Thoracic aorta (tissue), 2 donors: ENCODE results near the gene CYP27A1. TPM values are rescaled to one million over a fixed set of nuclear protein-coding genes. Genes with fewer than 3 reads are reported as not detected.

Experiments
- ATAC-seq: fragments of 150-250 bp; one replicate; pipeline ENCODE4 v1.8.0; 2017; ENCODE audit warnings: low read depth; ENCODE audit not compliant: insufficient number of reproducible peaks, low FRiP score
- DNase-seq: peaks from one replicate; pipeline ENCODE4 v3.0.0-alpha.2; 2020; ENCODE audit warnings: low spot score
- H3K27ac ChIP-seq, 2 donors: fragments of 200-600 bp; sonication (generic); 1 replicate in 1 of 2; 2 replicates in 1 of 2; pipeline ENCODE4 v1.5.1; 2016; ENCODE audit warnings: mild to moderate bottlenecking in 2 of 2, moderate library complexity in 2 of 2
- H3K27me3 ChIP-seq: fragments of 200-600 bp; sonication (generic); replicated peaks from 2 replicates; pipeline ENCODE4 v1.6.0; 2016; ENCODE audit warnings: mild to moderate bottlenecking; ENCODE audit not compliant: insufficient read depth
- H3K36me3 ChIP-seq: fragments of 200-600 bp; sonication (generic); one replicate; pipeline ENCODE4 v1.5.1; 2016
- H3K4me1 ChIP-seq, 2 donors: fragments of 200-600 bp; sonication (generic); 1 replicate in 1 of 2; 2 replicates in 1 of 2; pipeline versions ENCODE4 v1.5.1 to v1.6.0; 2016; ENCODE audit warnings: low read depth in 2 of 2, mild to moderate bottlenecking in 1 of 2; ENCODE audit not compliant: control insufficient read depth in 1 of 2
- H3K4me3 ChIP-seq: fragments of 200-600 bp; sonication (generic); 2 replicates; pipeline ENCODE4 v1.5.1; 2016; ENCODE audit warnings: mild to moderate bottlenecking
- H3K9me3 ChIP-seq: fragments of 200-600 bp; sonication (generic); 2 replicates; pipeline ENCODE4 v1.5.1; 2016
- total RNA-seq, 2 donors: library from RNA; depleted of rRNA; stranded (reverse); fragments of >200 nt; gene quantifications; one replicate each; pipeline versions ENCODE4 v1.1.0 to v1.2.3, GENCODE V29; 2016
- TF ChIP-seq, protein P1 (sequence below): fragments of 200-600 bp; sonication (generic); IDR thresholded peaks from one replicate; pipeline ENCODE4 v1.5.1; 2019; ENCODE audit warnings: antibody characterized with exemption

Gene CYP27A1
- total RNA-seq, 2 donors from 2014 or later = 31.6 to 37.8 TPM

GRCh38 chr2:218746470-218746795, 35.5 kb upstream of the CYP27A1 start:
- H3K36me3 ChIP-seq = peaks cover 23% of the 10 kb centered on the region
- no peaks in the 10 kb centered on the region for H3K4me1 ChIP-seq
- no peak overlapping the region for H3K27ac ChIP-seq
- TF ChIP-seq, protein P1, sequence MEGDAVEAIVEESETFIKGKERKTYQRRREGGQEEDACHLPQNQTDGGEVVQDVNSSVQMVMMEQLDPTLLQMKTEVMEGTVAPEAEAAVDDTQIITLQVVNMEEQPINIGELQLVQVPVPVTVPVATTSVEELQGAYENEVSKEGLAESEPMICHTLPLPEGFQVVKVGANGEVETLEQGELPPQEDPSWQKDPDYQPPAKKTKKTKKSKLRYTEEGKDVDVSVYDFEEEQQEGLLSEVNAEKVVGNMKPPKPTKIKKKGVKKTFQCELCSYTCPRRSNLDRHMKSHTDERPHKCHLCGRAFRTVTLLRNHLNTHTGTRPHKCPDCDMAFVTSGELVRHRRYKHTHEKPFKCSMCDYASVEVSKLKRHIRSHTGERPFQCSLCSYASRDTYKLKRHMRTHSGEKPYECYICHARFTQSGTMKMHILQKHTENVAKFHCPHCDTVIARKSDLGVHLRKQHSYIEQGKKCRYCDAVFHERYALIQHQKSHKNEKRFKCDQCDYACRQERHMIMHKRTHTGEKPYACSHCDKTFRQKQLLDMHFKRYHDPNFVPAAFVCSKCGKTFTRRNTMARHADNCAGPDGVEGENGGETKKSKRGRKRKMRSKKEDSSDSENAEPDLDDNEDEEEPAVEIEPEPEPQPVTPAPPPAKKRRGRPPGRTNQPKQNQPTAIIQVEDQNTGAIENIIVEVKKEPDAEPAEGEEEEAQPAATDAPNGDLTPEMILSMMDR = no peak
- ATAC-seq (no peak), DNase-seq (no peak)
- H3K4me3 ChIP-seq = no peak overlapping the region
- no peaks in the 10 kb centered on the region for H3K9me3 ChIP-seq
- H3K27me3 ChIP-seq = no peaks in the 10 kb centered on the region

- no peaks in the 10 kb centered on the region for H3K9me3 ChIP-seq
- no peak for ATAC-seq
These were observed 35.0 kb upstream of the CYP27A1 start for GRCh38 chr2:218746960-218747359.

GRCh38 chr2:218748741-218749441, 33.1 kb upstream of the CYP27A1 start:
- H3K9me3 ChIP-seq = no peaks in the 10 kb centered on the region
- TF ChIP-seq, protein P1 = no peak
- no peaks in the 10 kb centered on the region for H3K27me3 ChIP-seq
- no peak overlapping the region for H3K4me3 ChIP-seq
- no peak overlapping the region for H3K27ac ChIP-seq
- DNase-seq (no peak), ATAC-seq (no peak)
- no peaks in the 10 kb centered on the region for H3K4me1 ChIP-seq
- H3K36me3 ChIP-seq = peaks cover 30% of the 10 kb centered on the region

More at GRCh38 chr2:218746960-218747359, 35.0 kb upstream of the CYP27A1 start:
- Histone ChIP-seq H3K4me1 (no peaks in the 10 kb centered on the region), H3K27ac (no peak overlapping the region), H3K4me3 (no peak overlapping the region), H3K27me3 (no peaks in the 10 kb centered on the region), H3K36me3 (peaks cover 23% of the 10 kb centered on the region)
- TF ChIP-seq, protein P1 = no peak
- DNase-seq = no peak

DNA sequence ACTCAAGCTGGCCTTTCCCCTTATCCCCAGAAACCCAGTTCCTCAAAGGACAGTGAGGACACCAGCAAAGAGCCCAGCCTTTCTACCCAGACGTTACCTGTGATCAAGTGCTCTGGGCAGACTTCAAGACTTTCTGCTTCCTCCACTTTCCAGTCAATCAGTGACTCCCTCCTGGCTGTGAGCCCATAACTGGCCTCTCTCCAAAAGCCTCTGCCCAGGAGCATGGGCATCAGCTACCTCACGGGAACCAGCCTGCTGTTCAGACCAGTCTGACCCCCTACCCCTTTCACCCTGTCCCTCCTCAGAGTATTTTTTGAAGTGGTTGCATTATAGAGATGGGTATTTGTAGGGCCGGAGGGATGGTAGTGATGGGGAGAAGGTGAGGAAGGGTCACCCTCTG, 27.7 kb upstream of the CYP27A1 start:
- no peak for ATAC-seq
- peak overlapping the region in 1 of 2 donors; percentile 77 for H3K27ac ChIP-seq

GRCh38 chr2:218754781-218755180, 27.2 kb upstream of the CYP27A1 start:
- no peak overlapping the region for H3K4me3 ChIP-seq
- H3K9me3 ChIP-seq = no peaks in the 10 kb centered on the region
- ATAC-seq (no peak), DNase-seq (no peak)
- H3K36me3 ChIP-seq = peaks cover 12% of the 10 kb centered on the region
- TF ChIP-seq, protein P1 = no peak
- H3K27ac ChIP-seq = peak overlapping the region in 1 of 2 donors; percentile 77
- H3K4me1 ChIP-seq = peaks cover 10 to 25% of the 10 kb centered on the region in 2 donors
- no peaks in the 10 kb centered on the region for H3K27me3 ChIP-seq

More for the DNA sequence above, 27.7 kb upstream of the CYP27A1 start:
- no peaks in the 10 kb centered on the region for H3K27me3 ChIP-seq
- TF ChIP-seq, protein P1 = no peak
- H3K36me3 ChIP-seq = peaks cover 18% of the 10 kb centered on the region
- H3K9me3 ChIP-seq = no peaks in the 10 kb centered on the region
- H3K4me3 ChIP-seq = no peak overlapping the region
- H3K4me1 ChIP-seq = peaks cover 10 to 25% of the 10 kb centered on the region in 2 donors
- no peak for DNase-seq
